ENCODE data around the gene PTPN9.
"Not testable (repeated sequence)": the region's sequence is repeated elsewhere in the genome, so short reads cannot be mapped to it uniquely, and the experiment has no call there.

Gene PTPN9

GRCh38 chr15:75452364-75452864, 126.7 kb downstream of the PTPN9 start:
- DNase-seq, result peak; percentile 77 to 79

- peak; percentile 99 to 100 for DNase-seq
Measured at GRCh38 chr15:75451674-75452363, 127.3 kb downstream of the PTPN9 start, which contains the start of gene SIN3A. Gene SIN3A (minus strand): TSS chr15:75451690. CDS start chr15:75430375, 21,315 bp downstream.

- no peak for DNase-seq
Measured at GRCh38 chr15:75451202-75451673, 127.9 kb downstream of the PTPN9 start.

- peak; percentile 96 to 97 for DNase-seq
Measured at GRCh38 chr15:75450307-75451201, 128.6 kb downstream of the PTPN9 start.

GRCh38 chr15:75449585-75450306, 129.4 kb downstream of the PTPN9 start:
- DNase-seq, result no peak

- DNase-seq, result not testable (repeated sequence)
Measured at GRCh38 chr15:75448171-75448570, 130.9 kb downstream of the PTPN9 start.

- no peak for DNase-seq
Measured at GRCh38 chr15:75446151-75446550, 133.0 kb downstream of the PTPN9 start.

GRCh38 chr15:75445324-75445723, 133.8 kb downstream of the PTPN9 start:
- DNase-seq, result not testable (repeated sequence)

GRCh38 chr15:75443972-75444453, 135.1 kb downstream of the PTPN9 start:
- not testable (repeated sequence) for DNase-seq

- DNase-seq, result no peak
Measured at GRCh38 chr15:75437721-75438120, 141.4 kb downstream of the PTPN9 start.

GRCh38 chr15:75436881-75437280, 142.2 kb downstream of the PTPN9 start:
- DNase-seq, result no peak

GRCh38 chr15:75431682-75432081, 147.4 kb downstream of the PTPN9 start:
- DNase-seq, result no peak

- DNase-seq, result no peak
Measured at GRCh38 chr15:75431270-75431669, 147.8 kb downstream of the PTPN9 start.

- no peak for DNase-seq
Measured at GRCh38 chr15:75430259-75430658, 148.9 kb downstream of the PTPN9 start.

- DNase-seq, result no peak
Measured at GRCh38 chr15:75428152-75428551, 151.0 kb downstream of the PTPN9 start.

- no peak for DNase-seq
Measured at GRCh38 chr15:75425966-75426500, 153.1 kb downstream of the PTPN9 start.

- no peak for DNase-seq
Measured at GRCh38 chr15:75422554-75422953, 156.6 kb downstream of the PTPN9 start.

GRCh38 chr15:75420698-75421097, 158.4 kb downstream of the PTPN9 start:
- DNase-seq, result no peak

GRCh38 chr15:75416584-75416983, 162.5 kb downstream of the PTPN9 start:
- no peak for DNase-seq
